ENCODE data around the gene MAP2K7.

DNA sequence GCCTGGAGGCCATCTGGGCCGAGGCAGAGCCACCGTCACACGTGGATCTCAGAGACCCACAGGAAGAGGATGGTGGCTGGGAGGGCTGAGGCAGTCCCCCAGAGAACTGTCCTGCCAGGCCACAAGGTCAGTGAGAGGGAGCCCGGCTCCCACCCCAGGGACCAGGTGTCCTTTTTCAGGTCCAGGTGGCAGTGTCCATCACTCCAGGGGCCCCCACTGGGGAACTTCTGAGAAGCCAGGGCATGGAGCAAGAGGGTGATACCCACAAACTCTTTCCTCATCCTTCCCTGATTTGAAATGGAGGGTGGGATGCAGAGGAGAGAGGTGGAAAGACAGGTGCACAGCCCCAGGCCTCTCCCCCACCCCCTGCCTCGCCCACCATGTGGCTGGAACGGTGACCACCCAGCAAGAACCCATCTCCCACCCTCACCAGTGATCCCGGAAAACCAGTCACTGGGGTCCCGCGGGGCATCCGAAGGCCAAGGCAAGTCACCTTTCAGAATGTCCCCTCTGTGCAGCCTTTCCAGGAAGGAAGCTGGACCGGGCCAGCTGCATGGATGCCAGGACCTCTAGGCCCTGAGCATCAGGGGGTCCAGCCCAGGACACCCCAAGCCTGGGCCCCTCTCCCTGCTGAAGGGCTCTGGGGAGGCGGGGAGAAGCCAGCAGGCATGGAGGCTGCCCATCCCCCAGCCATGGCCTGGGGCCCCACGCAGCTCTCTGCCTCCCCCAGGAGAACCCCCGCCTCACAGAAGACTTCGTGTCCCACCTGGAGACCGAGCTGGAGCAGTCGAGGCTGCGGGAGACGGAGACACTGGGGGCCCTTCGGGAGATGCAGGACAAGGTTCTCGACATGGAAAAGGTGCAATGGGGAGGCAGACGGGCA is 43.6 kb upstream of the MAP2K7 start:
- TF ChIP-seq, protein P1, sequence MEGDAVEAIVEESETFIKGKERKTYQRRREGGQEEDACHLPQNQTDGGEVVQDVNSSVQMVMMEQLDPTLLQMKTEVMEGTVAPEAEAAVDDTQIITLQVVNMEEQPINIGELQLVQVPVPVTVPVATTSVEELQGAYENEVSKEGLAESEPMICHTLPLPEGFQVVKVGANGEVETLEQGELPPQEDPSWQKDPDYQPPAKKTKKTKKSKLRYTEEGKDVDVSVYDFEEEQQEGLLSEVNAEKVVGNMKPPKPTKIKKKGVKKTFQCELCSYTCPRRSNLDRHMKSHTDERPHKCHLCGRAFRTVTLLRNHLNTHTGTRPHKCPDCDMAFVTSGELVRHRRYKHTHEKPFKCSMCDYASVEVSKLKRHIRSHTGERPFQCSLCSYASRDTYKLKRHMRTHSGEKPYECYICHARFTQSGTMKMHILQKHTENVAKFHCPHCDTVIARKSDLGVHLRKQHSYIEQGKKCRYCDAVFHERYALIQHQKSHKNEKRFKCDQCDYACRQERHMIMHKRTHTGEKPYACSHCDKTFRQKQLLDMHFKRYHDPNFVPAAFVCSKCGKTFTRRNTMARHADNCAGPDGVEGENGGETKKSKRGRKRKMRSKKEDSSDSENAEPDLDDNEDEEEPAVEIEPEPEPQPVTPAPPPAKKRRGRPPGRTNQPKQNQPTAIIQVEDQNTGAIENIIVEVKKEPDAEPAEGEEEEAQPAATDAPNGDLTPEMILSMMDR (optimal IDR thresholded peaks at IDR 0.05 in 1 of 3, IDR thresholded peaks at IDR 0.05 in 1 of 3, conservative IDR thresholded peaks at IDR 0.05 in 1 of 3; ENCODE audit: extremely low read depth in 1 of 3, insufficient read depth in 2 of 3, low read length in 3 of 3), result no peak
- TF ChIP-seq EZH2 (IDR thresholded peaks at IDR 0.05; ENCODE audit: low read length), result no peak
